SU-DHL-6 (cell line): ENCODE results near the gene SPRR3.

Experiments
- H2AFZ ChIP-seq: fragments of 200-600 bp; sonication (generic); 2 replicates; pipeline ENCODE4 v1.6.1; 2014; ENCODE audit warnings: low read depth, mild to moderate bottlenecking, moderate library complexity, mixed read lengths, antibody characterized with exemption, low read length; ENCODE audit not compliant: severe bottlenecking
- H3F3A ChIP-seq: fragments of 200-600 bp; shearing (Covaris generic); 2 replicates; pipeline ENCODE4 v1.6.0; 2016; ENCODE audit warnings: antibody characterized with exemption, mild to moderate bottlenecking; ENCODE audit not compliant: insufficient read depth
- H3K27ac ChIP-seq: fragments of 200-600 bp; sonication (generic); 2 replicates; pipeline ENCODE4 v1.5.1; 2016; ENCODE audit warnings: low read depth, mild to moderate bottlenecking, low read length, moderate library complexity, mixed read lengths
- H3K27me3 ChIP-seq: fragments of 200-600 bp; sonication (generic), shearing (Covaris generic); 2 replicates; pipeline ENCODE4 v1.6.0; 2014; ENCODE audit warnings: mild to moderate bottlenecking, low read length
- H3K36me3 ChIP-seq: fragments of 200-600 bp; sonication (generic); 2 replicates; pipeline ENCODE4 v1.6.1; 2014; ENCODE audit warnings: mild to moderate bottlenecking, low read length, mixed read lengths
- H3K4me2 ChIP-seq: fragments of 300-600, 200-600 bp; shearing (Covaris generic), sonication (generic); 2 replicates; pipeline ENCODE4 v1.6.0; 2014; ENCODE audit warnings: low read length, low read depth, mild to moderate bottlenecking; ENCODE audit not compliant: poor library complexity, severe bottlenecking
- H3K4me3 ChIP-seq: fragments of 200-600 bp; sonication (generic); 2 replicates; pipeline ENCODE4 v1.5.1; 2014; ENCODE audit warnings: antibody characterized with exemption, low read length, mild to moderate bottlenecking, mixed read lengths; ENCODE audit not compliant: insufficient read depth, poor library complexity, severe bottlenecking
- H3K79me2 ChIP-seq: fragments of 200-600 bp; sonication (generic); 2 replicates; pipeline ENCODE4 v1.6.1; 2014; ENCODE audit warnings: mild to moderate bottlenecking, low read length, moderate library complexity; ENCODE audit not compliant: insufficient read depth
- H3K9ac ChIP-seq: fragments of 200-600 bp; sonication (generic); 2 replicates; pipeline ENCODE4 v1.7.0; 2014; ENCODE audit warnings: mild to moderate bottlenecking, low read length
- H3K9me2 ChIP-seq: fragments of 200-600 bp; sonication (generic); replicated peaks from 2 replicates; pipeline ENCODE4 v1.6.1; 2014; ENCODE audit warnings: low read length; ENCODE audit not compliant: insufficient read depth
- H3K9me3 ChIP-seq: fragments of 200-600 bp; sonication (generic); 2 replicates; pipeline ENCODE4 v1.6.1; 2014; ENCODE audit warnings: low read length, mixed read lengths; ENCODE audit not compliant: insufficient read depth
- H4K20me1 ChIP-seq: fragments of 200-600 bp; sonication (generic); 2 replicates; pipeline ENCODE4 v1.6.1; 2014; ENCODE audit warnings: low read depth, mild to moderate bottlenecking, antibody characterized with exemption, low read length, moderate library complexity, mixed read lengths
- EZH2phosphoT487 ChIP-seq: fragments of 200-600 bp; sonication (generic), shearing (Covaris generic); conservative IDR thresholded peaks from 2 replicates; pipeline ENCODE4 v1.6.1; 2018; ENCODE audit warnings: mild to moderate bottlenecking, antibody characterized with exemption, low read length, moderate library complexity, mixed read lengths
- TF ChIP-seq, protein P1 (sequence below): fragments of 200-600 bp; sonication (generic); IDR thresholded peaks from one replicate; pipeline ENCODE4 v1.5.1; 2017; ENCODE audit warnings: antibody characterized with exemption, mild to moderate bottlenecking, low read length, moderate library complexity; ENCODE audit not compliant: insufficient read depth, poor library complexity, severe bottlenecking

SPRR3 gene

GRCh38 chr1:153030895-153031294 is 29.3 kb downstream of the SPRR3 start, which contains the start of gene SPRR1B:
SPRR1B (plus strand) TSS chr1:153031203; CDS start chr1:153032346, 1,143 bp downstream.
- Histone ChIP-seq H3K9me3 (no peaks in the 10 kb centered on the region), H2AFZ (no peak within 1 kb of the TSS), H3K4me3 (no peak within 1 kb of the TSS), H3K4me2 (no peak within 1 kb of the TSS), H3F3A (no peaks in the 10 kb centered on the region), H3K27ac (no peak within 1 kb of the TSS), H3K36me3 (no peaks in the 10 kb centered on the region), H3K79me2 (no peaks in the 10 kb centered on the region), H4K20me1 (no peaks in the 10 kb centered on the region), H3K9ac (no peak within 1 kb of the TSS), H3K9me2 (no peaks in the 10 kb centered on the region), H3K27me3 (no peaks in the 10 kb centered on the region)
- TF ChIP-seq, protein P1, sequence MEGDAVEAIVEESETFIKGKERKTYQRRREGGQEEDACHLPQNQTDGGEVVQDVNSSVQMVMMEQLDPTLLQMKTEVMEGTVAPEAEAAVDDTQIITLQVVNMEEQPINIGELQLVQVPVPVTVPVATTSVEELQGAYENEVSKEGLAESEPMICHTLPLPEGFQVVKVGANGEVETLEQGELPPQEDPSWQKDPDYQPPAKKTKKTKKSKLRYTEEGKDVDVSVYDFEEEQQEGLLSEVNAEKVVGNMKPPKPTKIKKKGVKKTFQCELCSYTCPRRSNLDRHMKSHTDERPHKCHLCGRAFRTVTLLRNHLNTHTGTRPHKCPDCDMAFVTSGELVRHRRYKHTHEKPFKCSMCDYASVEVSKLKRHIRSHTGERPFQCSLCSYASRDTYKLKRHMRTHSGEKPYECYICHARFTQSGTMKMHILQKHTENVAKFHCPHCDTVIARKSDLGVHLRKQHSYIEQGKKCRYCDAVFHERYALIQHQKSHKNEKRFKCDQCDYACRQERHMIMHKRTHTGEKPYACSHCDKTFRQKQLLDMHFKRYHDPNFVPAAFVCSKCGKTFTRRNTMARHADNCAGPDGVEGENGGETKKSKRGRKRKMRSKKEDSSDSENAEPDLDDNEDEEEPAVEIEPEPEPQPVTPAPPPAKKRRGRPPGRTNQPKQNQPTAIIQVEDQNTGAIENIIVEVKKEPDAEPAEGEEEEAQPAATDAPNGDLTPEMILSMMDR, result no peak
- TF ChIP-seq EZH2phosphoT487, result no peak

- Histone ChIP-seq H4K20me1 (no peaks in the 10 kb centered on the region), H3K36me3 (no peaks in the 10 kb centered on the region), H3K9me3 (no peaks in the 10 kb centered on the region), H3K4me3 (no peak overlapping the region), H2AFZ (no peak overlapping the region), H3K27me3 (no peaks in the 10 kb centered on the region), H3K4me2 (no peak overlapping the region), H3K79me2 (no peaks in the 10 kb centered on the region), H3K9ac (no peak overlapping the region), H3K9me2 (no peaks in the 10 kb centered on the region), H3K27ac (no peak overlapping the region), H3F3A (no peaks in the 10 kb centered on the region)
- TF ChIP-seq, protein P1, result no peak
- no peak for TF ChIP-seq EZH2phosphoT487
These were observed 30.5 kb downstream of the SPRR3 start for GRCh38 chr1:153032073-153032472.

DNA sequence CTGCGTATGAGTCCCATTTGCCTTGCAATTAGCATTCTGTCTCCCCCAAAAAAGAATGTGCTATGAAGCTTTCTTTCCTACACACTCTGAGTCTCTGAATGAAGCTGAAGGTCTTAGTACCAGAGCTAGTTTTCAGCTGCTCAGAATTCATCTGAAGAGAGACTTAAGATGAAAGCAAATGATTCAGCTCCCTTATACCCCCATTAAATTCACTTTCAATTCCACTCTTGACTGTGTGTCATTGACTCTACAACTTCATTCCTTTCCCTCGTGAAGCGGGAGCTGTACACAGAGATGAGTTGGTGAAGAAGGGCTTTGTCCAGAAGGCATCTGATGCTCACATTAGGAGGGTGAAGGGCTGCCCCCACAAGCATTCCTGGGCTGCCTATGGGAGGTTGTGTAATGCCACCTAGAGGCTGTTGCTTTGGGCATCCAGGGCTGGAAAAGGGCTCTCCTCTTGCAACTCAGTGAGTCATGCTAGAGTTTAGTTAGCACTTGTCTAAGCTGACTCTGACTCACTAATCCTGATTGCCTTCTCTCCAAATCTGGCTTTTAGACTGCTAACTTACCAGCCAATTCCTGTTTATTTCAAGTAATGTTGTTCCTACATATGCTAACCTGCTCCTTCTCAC is 31.2 kb downstream of the SPRR3 start:
- no peak overlapping the region for H2AFZ ChIP-seq
- H3K9me3 ChIP-seq, result no peaks in the 10 kb centered on the region
- H3K4me2 ChIP-seq, result no peak overlapping the region
- H4K20me1 ChIP-seq, result no peaks in the 10 kb centered on the region
- no peak for TF ChIP-seq EZH2phosphoT487
- TF ChIP-seq, protein P1, result no peak
- H3K4me3 ChIP-seq, result no peak overlapping the region
- no peaks in the 10 kb centered on the region for H3K36me3 ChIP-seq
- no peaks in the 10 kb centered on the region for H3F3A ChIP-seq
- no peak overlapping the region for H3K27ac ChIP-seq
- no peaks in the 10 kb centered on the region for H3K27me3 ChIP-seq
- no peak overlapping the region for H3K9ac ChIP-seq
- no peaks in the 10 kb centered on the region for H3K79me2 ChIP-seq
- no peaks in the 10 kb centered on the region for H3K9me2 ChIP-seq
